Left lobe of liver (tissue), 2 donors: ENCODE data around the gene TCHHL1. TPM values are rescaled to one million over a fixed set of nuclear protein-coding genes. Genes with fewer than 3 reads are reported as not detected.
"Not testable (repeated sequence)": the region's sequence is repeated elsewhere in the genome, so short reads cannot be mapped to it uniquely, and the experiment has no call there.

Experiments
- ATAC-seq: fragments of 200-7000 bp; cut with Tn5 transposase; one replicate; pipeline ENCODE4 v1.9.1; 2020; ENCODE audit warnings: mild to moderate bottlenecking, moderate library complexity
- DNase-seq: peaks from one replicate; pipeline ENCODE4 v3.0.0-alpha.2; 2020; ENCODE audit warnings: low spot score
- total RNA-seq: library from RNA; stranded (reverse); gene quantifications from one replicate; pipeline ENCODE4 v1.2.1, GENCODE V29; 2021
- donor health status: DM: no; HTN: no; CAD: no; lungs with moderate emphysema.
- donor health status: DM: no; HTN: yes; CAD: no.

The TCHHL1 gene
- total RNA-seq, 1 donor from 2014 or later: not detected

GRCh38 chr1:152096931-152097330 is 8.1 kb upstream of the TCHHL1 start:
- no peak for ATAC-seq
- DNase-seq: no peak

- ATAC-seq (no peak), DNase-seq (no peak)
These were observed 2.1 kb downstream of the TCHHL1 start for GRCh38 chr1:152086760-152087159.

GRCh38 chr1:152084853-152085252 is 4.0 kb downstream of the TCHHL1 start:
- ATAC-seq (no peak), DNase-seq (no peak)

- not testable (repeated sequence) for DNase-seq, ATAC-seq
These were observed 7.8 kb downstream of the TCHHL1 start for GRCh38 chr1:152081026-152081425.

- not testable (repeated sequence) for DNase-seq, ATAC-seq
These were observed 8.4 kb downstream of the TCHHL1 start for GRCh38 chr1:152080494-152080893.

- no peak for ATAC-seq
- no peak for DNase-seq
These were observed 9.9 kb downstream of the TCHHL1 start for GRCh38 chr1:152078831-152079441.

- no peak for ATAC-seq
- no peak for DNase-seq
These were observed 16.6 kb downstream of the TCHHL1 start for GRCh38 chr1:152072311-152072710.

- no peak for ATAC-seq
- no peak for DNase-seq
These were observed 17.7 kb downstream of the TCHHL1 start for GRCh38 chr1:152071123-152071522.

- DNase-seq (no peak), ATAC-seq (no peak)
These were observed 20.9 kb downstream of the TCHHL1 start for GRCh38 chr1:152067929-152068328.

- ATAC-seq (no peak), DNase-seq (no peak)
These were observed 21.7 kb downstream of the TCHHL1 start for GRCh38 chr1:152067150-152067549.

- ATAC-seq (no peak), DNase-seq (no peak)
These were observed 26.9 kb downstream of the TCHHL1 start for GRCh38 chr1:152061952-152062351.

GRCh38 chr1:152053375-152053774 is 35.5 kb downstream of the TCHHL1 start:
- DNase-seq: no peak
- ATAC-seq: no peak

GRCh38 chr1:152052606-152053005 is 36.3 kb downstream of the TCHHL1 start:
- ATAC-seq (peak; percentile 88), DNase-seq (peak; percentile 77)

- DNase-seq (no peak), ATAC-seq (no peak)
These were observed 37.8 kb downstream of the TCHHL1 start for GRCh38 chr1:152050886-152051675.

GRCh38 chr1:152049291-152050083 is 39.4 kb downstream of the TCHHL1 start:
- DNase-seq: no peak
- ATAC-seq: no peak

GRCh38 chr1:152048416-152049009 is 40.4 kb downstream of the TCHHL1 start:
- peak; percentile 59 for DNase-seq
- ATAC-seq: peak; percentile 14

GRCh38 chr1:152047730-152048415 is 41.0 kb downstream of the TCHHL1 start:
- ATAC-seq (peak; percentile 81), DNase-seq (peak; percentile 74)

- DNase-seq (no peak), ATAC-seq (no peak)
These were observed 41.5 kb downstream of the TCHHL1 start for GRCh38 chr1:152047413-152047729.

- no peak for ATAC-seq
These were observed 44.5 kb downstream of the TCHHL1 start for GRCh38 chr1:152044386-152044785.

GRCh38 chr1:152043870-152044269 is 45.0 kb downstream of the TCHHL1 start:
- ATAC-seq (no peak), DNase-seq (no peak)

More at GRCh38 chr1:152044386-152044785, 44.5 kb downstream of the TCHHL1 start:
- DNase-seq: no peak

- ATAC-seq: no peak
- DNase-seq: no peak
These were observed 46.8 kb downstream of the TCHHL1 start for GRCh38 chr1:152042030-152042429.
